RWPE2 (cell line): ENCODE measurements around the gene CFLAR.
A peak's percentile ranks its signal among the peaks of the same experiment; 100 is the strongest.

Source experiments
- ATAC-seq: fragments of 200-7000 bp; cut with Tn5 transposase; 3 replicates; pipeline ENCODE4 v1.9.1; 2021; ENCODE audit warnings: low read depth
- DNase-seq: peaks from one replicate; pipeline ENCODE4 v3.0.0-alpha.2; 2020; ENCODE audit warnings: low spot score
- H3K27ac ChIP-seq: fragments of 450-650 bp; 2 replicates; pipeline ENCODE4 v1.5.1; 2017; ENCODE audit warnings: mild to moderate bottlenecking; ENCODE audit not compliant: poor library complexity, severe bottlenecking
- H3K27me3 ChIP-seq: fragments of 250-450 bp; sonication (Bioruptor Pico); 2 replicates; pipeline ENCODE4 v1.5.1; 2021; ENCODE audit warnings: mild to moderate bottlenecking, moderate library complexity; ENCODE audit not compliant: insufficient read depth, poor library complexity, severe bottlenecking
- H3K36me3 ChIP-seq: fragments of 250-450 bp; sonication (Bioruptor Pico); 2 replicates; pipeline ENCODE4 v1.5.1; 2020; ENCODE audit warnings: low read depth, mild to moderate bottlenecking, moderate library complexity
- H3K4me1 ChIP-seq: fragments of 250-450 bp; sonication (Bioruptor Pico); 2 replicates; pipeline ENCODE4 v1.5.1; 2021; ENCODE audit warnings: mild to moderate bottlenecking, moderate library complexity; ENCODE audit not compliant: insufficient read depth, poor library complexity, severe bottlenecking
- H3K4me3 ChIP-seq: fragments of 250-450 bp; sonication (Bioruptor Pico); 2 replicates; pipeline ENCODE4 v1.5.1; 2021; ENCODE audit warnings: mild to moderate bottlenecking, moderate library complexity; ENCODE audit not compliant: severe bottlenecking
- H3K9me3 ChIP-seq: fragments of 250-450 bp; sonication (Bioruptor Pico); 2 replicates; pipeline ENCODE4 v1.5.1; 2021; ENCODE audit warnings: mild to moderate bottlenecking, moderate library complexity; ENCODE audit not compliant: severe bottlenecking
- CTCF ChIP-seq: fragments of 450-650 bp; IDR thresholded peaks from one replicate; pipeline ENCODE4 v1.5.1; 2017; ENCODE audit warnings: mild to moderate bottlenecking, moderate library complexity; ENCODE audit not compliant: poor library complexity, severe bottlenecking

CFLAR gene

DNA sequence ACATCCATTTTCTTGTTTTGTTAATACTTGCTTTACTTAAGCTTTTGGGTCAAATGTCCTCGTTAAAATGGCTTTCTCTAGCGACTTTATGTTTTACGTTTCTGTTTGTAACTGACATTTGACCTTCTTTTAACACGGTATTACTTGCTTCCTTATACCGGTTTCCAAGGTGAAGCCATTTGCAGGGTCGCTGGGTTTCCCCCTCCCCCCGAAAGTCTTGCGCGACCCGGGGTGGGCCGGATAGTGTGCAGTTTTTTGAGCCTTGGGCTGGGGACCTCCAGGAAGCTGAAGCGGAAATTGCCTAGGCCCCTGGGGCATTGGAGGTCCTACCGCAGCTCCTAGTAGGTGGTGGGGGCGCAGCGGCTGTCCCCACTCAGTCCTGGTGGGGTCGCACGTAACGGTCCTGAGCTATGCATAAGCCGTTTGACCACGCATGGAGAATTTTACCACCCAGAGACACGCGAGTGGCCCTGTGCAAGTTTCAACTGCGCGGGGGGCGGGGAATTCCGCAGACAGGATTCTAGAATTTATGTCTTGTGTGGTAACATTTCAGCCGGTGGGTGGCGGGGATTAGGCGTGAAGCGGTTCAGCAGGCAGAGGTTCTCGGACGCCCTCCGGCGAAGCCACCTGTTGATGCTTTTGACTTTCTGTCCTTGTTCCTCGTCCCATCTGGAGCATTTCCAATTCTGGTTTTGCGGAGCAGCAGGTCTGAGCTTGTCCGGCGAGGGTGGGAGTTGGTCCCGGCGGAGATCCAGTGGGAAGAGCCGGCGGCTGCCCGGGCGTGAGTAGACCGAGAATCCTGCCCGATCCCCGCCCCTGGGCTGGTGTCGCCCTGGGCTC lies 2.4 kb downstream of the CFLAR start:
- H3K27me3 ChIP-seq: no peaks in the 10 kb centered on the region
- H3K4me3 ChIP-seq: peak overlapping the region; percentile 54
- peaks cover 12% of the 10 kb centered on the region for H3K4me1 ChIP-seq
- no peaks in the 10 kb centered on the region for H3K9me3 ChIP-seq
- H3K27ac ChIP-seq: peak overlapping the region; percentile 96
- peak; percentile 56 for ATAC-seq
- TF ChIP-seq CTCF: peak; percentile 65
- peak; percentile 91 for DNase-seq
- H3K36me3 ChIP-seq: no peaks in the 10 kb centered on the region

GRCh38 chr2:201118961-201119854 lies 3.2 kb downstream of the CFLAR start:
- ATAC-seq: peak; percentile 35
- peak overlapping the region; percentile 54 for H3K4me3 ChIP-seq
- H3K27ac ChIP-seq: peak overlapping the region; percentile 96
- no peaks in the 10 kb centered on the region for H3K36me3 ChIP-seq
- no peaks in the 10 kb centered on the region for H3K27me3 ChIP-seq
- no peaks in the 10 kb centered on the region for H3K9me3 ChIP-seq
- DNase-seq: no peak
- H3K4me1 ChIP-seq: peaks cover 12% of the 10 kb centered on the region
- no peak for TF ChIP-seq CTCF

GRCh38 chr2:201122276-201122675 lies 6.3 kb downstream of the CFLAR start:
- H3K4me1 ChIP-seq: peaks cover 33% of the 10 kb centered on the region

GRCh38 chr2:201126308-201127151 lies 10.6 kb downstream of the CFLAR start:
- Histone ChIP-seq H3K4me1 (peaks cover 54% of the 10 kb centered on the region), H3K27ac (peak overlapping the region; percentile 59), H3K36me3 (no peaks in the 10 kb centered on the region), H3K27me3 (no peaks in the 10 kb centered on the region), H3K4me3 (no peak overlapping the region), H3K9me3 (no peaks in the 10 kb centered on the region)
- no peak for DNase-seq
- no peak for TF ChIP-seq CTCF
- ATAC-seq: no peak; the same call in 2 of the 3 replicates

More at GRCh38 chr2:201122276-201122675, 6.3 kb downstream of the CFLAR start:
- no peak overlapping the region for H3K4me3 ChIP-seq
- no peak for DNase-seq
- no peaks in the 10 kb centered on the region for H3K27me3 ChIP-seq
- no peaks in the 10 kb centered on the region for H3K36me3 ChIP-seq
- TF ChIP-seq CTCF: no peak
- no peaks in the 10 kb centered on the region for H3K9me3 ChIP-seq
- ATAC-seq: no peak
- no peak overlapping the region for H3K27ac ChIP-seq
